ENCODE results near the gene IL1RAPL1.

- TF ChIP-seq, protein P1, sequence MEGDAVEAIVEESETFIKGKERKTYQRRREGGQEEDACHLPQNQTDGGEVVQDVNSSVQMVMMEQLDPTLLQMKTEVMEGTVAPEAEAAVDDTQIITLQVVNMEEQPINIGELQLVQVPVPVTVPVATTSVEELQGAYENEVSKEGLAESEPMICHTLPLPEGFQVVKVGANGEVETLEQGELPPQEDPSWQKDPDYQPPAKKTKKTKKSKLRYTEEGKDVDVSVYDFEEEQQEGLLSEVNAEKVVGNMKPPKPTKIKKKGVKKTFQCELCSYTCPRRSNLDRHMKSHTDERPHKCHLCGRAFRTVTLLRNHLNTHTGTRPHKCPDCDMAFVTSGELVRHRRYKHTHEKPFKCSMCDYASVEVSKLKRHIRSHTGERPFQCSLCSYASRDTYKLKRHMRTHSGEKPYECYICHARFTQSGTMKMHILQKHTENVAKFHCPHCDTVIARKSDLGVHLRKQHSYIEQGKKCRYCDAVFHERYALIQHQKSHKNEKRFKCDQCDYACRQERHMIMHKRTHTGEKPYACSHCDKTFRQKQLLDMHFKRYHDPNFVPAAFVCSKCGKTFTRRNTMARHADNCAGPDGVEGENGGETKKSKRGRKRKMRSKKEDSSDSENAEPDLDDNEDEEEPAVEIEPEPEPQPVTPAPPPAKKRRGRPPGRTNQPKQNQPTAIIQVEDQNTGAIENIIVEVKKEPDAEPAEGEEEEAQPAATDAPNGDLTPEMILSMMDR (IDR thresholded peaks at IDR 0.05; ENCODE audit: borderline replicate concordance, extremely low read depth, low read length, poor library complexity, severe bottlenecking) = no peak
- no peak for TF ChIP-seq EZH2 (IDR thresholded peaks at IDR 0.05; ENCODE audit: borderline replicate concordance, low read depth, low read length, severe bottlenecking)
Measured at GRCh38 chrX:28709421-28709820, 122.2 kb downstream of the IL1RAPL1 start.

All from DND-41 (cell line).